Liver (tissue), 9 donors: ENCODE measurements around the gene SEPTIN7. TPM values are rescaled to one million over a fixed set of nuclear protein-coding genes. Genes with fewer than 3 reads are reported as not detected.

Source experiments
- DNase-seq: peaks from one replicate; pipeline ENCODE4 v3.0.0-alpha.2; 2017; ENCODE audit warnings: low spot score
- H3K27ac ChIP-seq, 2 donors: one replicate each; pipeline ENCODE4 v1.7.0; 2013; ENCODE audit warnings: inconsistent platforms in 2 of 2, low read length in 2 of 2, control low read depth in 1 of 2, low read depth in 1 of 2, mild to moderate bottlenecking in 1 of 2
- H3K27me3 ChIP-seq, 4 donors: one replicate each; pipeline versions ENCODE4 v1.6.1 to v1.7.0; 2013; ENCODE audit warnings: low read length in 3 of 4, inconsistent platforms in 1 of 4, mild to moderate bottlenecking in 1 of 4, moderate library complexity in 1 of 4; ENCODE audit not compliant: control insufficient read depth in 4 of 4, insufficient read depth in 4 of 4
- H3K36me3 ChIP-seq, 4 donors: one replicate each; pipeline versions ENCODE4 v1.6.1 to v1.7.0; 2013; ENCODE audit warnings: low read length in 3 of 4, mild to moderate bottlenecking in 3 of 4, low read depth in 1 of 4, moderate library complexity in 1 of 4; ENCODE audit not compliant: control insufficient read depth in 4 of 4, insufficient read depth in 3 of 4
- H3K4me1 ChIP-seq, 4 donors: one replicate each; pipeline versions ENCODE4 v1.6.1 to v1.7.0; 2013; ENCODE audit warnings: low read length in 3 of 4, mild to moderate bottlenecking in 3 of 4, moderate library complexity in 1 of 4; ENCODE audit not compliant: control insufficient read depth in 4 of 4, insufficient read depth in 4 of 4
- H3K4me3 ChIP-seq, 3 donors: one replicate each; pipeline versions ENCODE4 v1.6.1 to v1.7.0; 2013; ENCODE audit warnings: low read length in 3 of 3, control low read depth in 1 of 3, low read depth in 1 of 3, mild to moderate bottlenecking in 1 of 3
- H3K9ac ChIP-seq, 2 donors: one replicate each; pipeline ENCODE4 v1.7.0; 2013; ENCODE audit warnings: low read length in 2 of 2, mild to moderate bottlenecking in 2 of 2, moderate library complexity in 2 of 2, control low read depth in 1 of 2, low read depth in 1 of 2
- H3K9me3 ChIP-seq, 4 donors: one replicate each; pipeline versions ENCODE4 v1.6.1 to v1.7.0; 2013; ENCODE audit warnings: low read length in 3 of 4; ENCODE audit not compliant: control insufficient read depth in 4 of 4
- EGR1 ChIP-seq, 2 donors: IDR thresholded peaks; 2 replicates each; pipeline ENCODE4 v1.6.1; 2016 to 2018; ENCODE audit warnings: antibody characterized with exemption in 2 of 2, low read depth in 2 of 2
- FOXA1 ChIP-seq: IDR thresholded peaks from 2 replicates; pipeline ENCODE4 v1.6.1; 2016; ENCODE audit warnings: antibody characterized with exemption
- FOXA2 ChIP-seq: IDR thresholded peaks from 2 replicates; pipeline ENCODE4 v1.6.1; 2016; ENCODE audit warnings: antibody characterized with exemption
- GABPA ChIP-seq, 2 donors: IDR thresholded peaks in 1 of 2; conservative IDR thresholded peaks in 1 of 2; 2 replicates each; pipeline ENCODE4 v1.6.1; 2016; ENCODE audit warnings: antibody characterized with exemption in 2 of 2, mild to moderate bottlenecking in 1 of 2, moderate library complexity in 1 of 2
- HNF4A ChIP-seq, 2 donors: conservative IDR thresholded peaks; 2 replicates each; pipeline ENCODE4 v1.6.1; 2016; ENCODE audit warnings: antibody characterized with exemption in 2 of 2, mild to moderate bottlenecking in 2 of 2
- HNF4G ChIP-seq: IDR thresholded peaks from 2 replicates; pipeline ENCODE4 v1.6.1; 2016; ENCODE audit warnings: antibody characterized with exemption
- JUND ChIP-seq, 2 donors: IDR thresholded peaks; 2 replicates each; pipeline ENCODE4 v1.6.1; 2016; ENCODE audit warnings: antibody characterized with exemption in 2 of 2
- NR2F2 ChIP-seq: IDR thresholded peaks from 2 replicates; pipeline ENCODE4 v1.6.1; 2016; ENCODE audit warnings: antibody characterized with exemption
- RAD21 ChIP-seq, 2 donors: IDR thresholded peaks; 2 replicates each; pipeline ENCODE4 v1.6.1; 2016; ENCODE audit warnings: antibody characterized with exemption in 2 of 2, mild to moderate bottlenecking in 2 of 2
- RXRA ChIP-seq, 2 donors: IDR thresholded peaks; 2 replicates each; pipeline ENCODE4 v1.6.1; 2017 to 2018; ENCODE audit warnings: antibody characterized with exemption in 2 of 2, mild to moderate bottlenecking in 1 of 2
- SP1 ChIP-seq: IDR thresholded peaks from 2 replicates; pipeline ENCODE4 v1.6.1; 2018; ENCODE audit warnings: antibody characterized with exemption, mild to moderate bottlenecking
- TAF1 ChIP-seq: conservative IDR thresholded peaks from 2 replicates; pipeline ENCODE4 v1.6.1; 2016; ENCODE audit warnings: antibody characterized with exemption, mild to moderate bottlenecking
- YY1 ChIP-seq: IDR thresholded peaks from 2 replicates; pipeline ENCODE4 v1.6.1; 2016; ENCODE audit warnings: antibody characterized with exemption, mild to moderate bottlenecking
- WGBS: extraction: QIAGEN DNeasy Blood & Tissue Kit; methylation state at CpG from one replicate; pipeline ENCODE4 v1.1.7; 2013; 5-methylcytosine and 5-hydroxymethylcytosine counted together
- polyA plus RNA-seq, 2 donors: library from polyadenylated mRNA; stranded (reverse) in 1 of 2; unstranded in 1 of 2; fragments of 200-250 nt in 1 of 2; fragments of >200 nt in 1 of 2; fragmentation: Nextera tagmentation in 1 of 2; extraction: Ambion mirVana in 1 of 2; gene quantifications; one replicate each; pipeline versions ENCODE4 v1.2.1 to v1.2.3, GENCODE V29; 2013 to 2015
- total RNA-seq, 2 donors: library from RNA; depleted of rRNA; stranded (reverse); fragments of >200 nt; gene quantifications; one replicate each; pipeline ENCODE4 v1.2.3, GENCODE V29; 2014
- TF ChIP-seq, protein P1 (sequence below): IDR thresholded peaks from 2 replicates; pipeline ENCODE4 v1.6.1; 2016; ENCODE audit warnings: antibody characterized with exemption, mild to moderate bottlenecking
- TF ChIP-seq, protein P2 (sequence below): IDR thresholded peaks from 2 replicates; pipeline ENCODE4 v1.6.1; 2016; ENCODE audit warnings: antibody characterized with exemption
- TF ChIP-seq, protein P3 (sequence below): IDR thresholded peaks from 2 replicates; pipeline ENCODE4 v1.6.1; 2016; ENCODE audit warnings: antibody characterized with exemption
- TF ChIP-seq, protein P4 (sequence below): fragments of 150-350 bp; IDR thresholded peaks from 2 replicates; pipeline ENCODE4 v1.5.1; 2017; ENCODE audit warnings: improper control_type of control experiment, low read depth, low read length; ENCODE audit not compliant: missing input control
- TF ChIP-seq, protein P5 (sequence below): IDR thresholded peaks from 2 replicates; pipeline ENCODE4 v1.6.1; 2016; ENCODE audit warnings: antibody characterized with exemption
- donor health status: healthy.
- donor health status: healthy.
- donor health status: healthy.
- donor health status: healthy.
- donor health status: healthy.

Gene SEPTIN7
- total and polyA plus RNA-seq, 4 donors, result 48.3 to 86.1 (median 55.8) TPM

DNA sequence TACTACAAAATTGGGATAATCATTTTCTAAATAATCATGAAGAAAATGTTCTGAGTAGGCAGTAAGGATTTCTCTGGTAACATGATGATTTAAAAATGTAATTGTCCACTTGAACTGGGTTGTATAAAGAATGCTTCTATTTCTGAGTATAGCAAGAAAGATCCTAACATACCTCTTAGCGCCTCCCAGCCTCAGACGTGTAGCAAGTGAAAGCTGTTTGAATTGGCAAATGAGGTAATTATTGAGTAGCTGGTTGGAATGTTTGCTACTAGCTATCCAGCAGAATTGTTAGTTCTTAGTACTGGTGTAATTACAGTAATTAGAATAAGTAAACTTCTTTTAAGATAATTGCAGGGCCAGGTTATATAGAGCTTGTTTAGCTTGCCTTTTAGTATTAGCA is 47.9 kb downstream of the SEPTIN7 start:
- peaks cover 0 to 7% (median 3%) of the 10 kb centered on the region in 4 donors for H3K36me3 ChIP-seq
- H3K4me3 ChIP-seq, result no peak overlapping the region
- no peaks in the 10 kb centered on the region for H3K27me3 ChIP-seq
- WGBS, result 61% methylated on average over 2 of the region's 2 CpGs
- TF ChIP-seq EGR1 (IDR thresholded peaks at IDR 0.05; ENCODE audit: low read depth in 2 of 2) (no peak), HNF4A (conservative IDR thresholded peaks at IDR 0.05) (no peak), SP1 (no peak), YY1 (no peak), RXRA (IDR thresholded peaks at IDR 0.05) (no peak), HNF4G (no peak), GABPA (IDR thresholded peaks at IDR 0.05 in 1 of 2, conservative IDR thresholded peaks at IDR 0.05 in 1 of 2) (no peak), JUND (IDR thresholded peaks at IDR 0.05) (no peak), FOXA2 (no peak), TAF1 (no peak), FOXA1 (no peak), NR2F2 (no peak), RAD21 (IDR thresholded peaks at IDR 0.05) (no peak)
- TF ChIP-seq, protein P1, sequence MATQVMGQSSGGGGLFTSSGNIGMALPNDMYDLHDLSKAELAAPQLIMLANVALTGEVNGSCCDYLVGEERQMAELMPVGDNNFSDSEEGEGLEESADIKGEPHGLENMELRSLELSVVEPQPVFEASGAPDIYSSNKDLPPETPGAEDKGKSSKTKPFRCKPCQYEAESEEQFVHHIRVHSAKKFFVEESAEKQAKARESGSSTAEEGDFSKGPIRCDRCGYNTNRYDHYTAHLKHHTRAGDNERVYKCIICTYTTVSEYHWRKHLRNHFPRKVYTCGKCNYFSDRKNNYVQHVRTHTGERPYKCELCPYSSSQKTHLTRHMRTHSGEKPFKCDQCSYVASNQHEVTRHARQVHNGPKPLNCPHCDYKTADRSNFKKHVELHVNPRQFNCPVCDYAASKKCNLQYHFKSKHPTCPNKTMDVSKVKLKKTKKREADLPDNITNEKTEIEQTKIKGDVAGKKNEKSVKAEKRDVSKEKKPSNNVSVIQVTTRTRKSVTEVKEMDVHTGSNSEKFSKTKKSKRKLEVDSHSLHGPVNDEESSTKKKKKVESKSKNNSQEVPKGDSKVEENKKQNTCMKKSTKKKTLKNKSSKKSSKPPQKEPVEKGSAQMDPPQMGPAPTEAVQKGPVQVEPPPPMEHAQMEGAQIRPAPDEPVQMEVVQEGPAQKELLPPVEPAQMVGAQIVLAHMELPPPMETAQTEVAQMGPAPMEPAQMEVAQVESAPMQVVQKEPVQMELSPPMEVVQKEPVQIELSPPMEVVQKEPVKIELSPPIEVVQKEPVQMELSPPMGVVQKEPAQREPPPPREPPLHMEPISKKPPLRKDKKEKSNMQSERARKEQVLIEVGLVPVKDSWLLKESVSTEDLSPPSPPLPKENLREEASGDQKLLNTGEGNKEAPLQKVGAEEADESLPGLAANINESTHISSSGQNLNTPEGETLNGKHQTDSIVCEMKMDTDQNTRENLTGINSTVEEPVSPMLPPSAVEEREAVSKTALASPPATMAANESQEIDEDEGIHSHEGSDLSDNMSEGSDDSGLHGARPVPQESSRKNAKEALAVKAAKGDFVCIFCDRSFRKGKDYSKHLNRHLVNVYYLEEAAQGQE, result no peak
- TF ChIP-seq, protein P2, sequence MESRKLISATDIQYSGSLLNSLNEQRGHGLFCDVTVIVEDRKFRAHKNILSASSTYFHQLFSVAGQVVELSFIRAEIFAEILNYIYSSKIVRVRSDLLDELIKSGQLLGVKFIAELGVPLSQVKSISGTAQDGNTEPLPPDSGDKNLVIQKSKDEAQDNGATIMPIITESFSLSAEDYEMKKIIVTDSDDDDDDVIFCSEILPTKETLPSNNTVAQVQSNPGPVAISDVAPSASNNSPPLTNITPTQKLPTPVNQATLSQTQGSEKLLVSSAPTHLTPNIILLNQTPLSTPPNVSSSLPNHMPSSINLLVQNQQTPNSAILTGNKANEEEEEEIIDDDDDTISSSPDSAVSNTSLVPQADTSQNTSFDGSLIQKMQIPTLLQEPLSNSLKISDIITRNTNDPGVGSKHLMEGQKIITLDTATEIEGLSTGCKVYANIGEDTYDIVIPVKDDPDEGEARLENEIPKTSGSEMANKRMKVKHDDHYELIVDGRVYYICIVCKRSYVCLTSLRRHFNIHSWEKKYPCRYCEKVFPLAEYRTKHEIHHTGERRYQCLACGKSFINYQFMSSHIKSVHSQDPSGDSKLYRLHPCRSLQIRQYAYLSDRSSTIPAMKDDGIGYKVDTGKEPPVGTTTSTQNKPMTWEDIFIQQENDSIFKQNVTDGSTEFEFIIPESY, result no peak
- TF ChIP-seq, protein P3, sequence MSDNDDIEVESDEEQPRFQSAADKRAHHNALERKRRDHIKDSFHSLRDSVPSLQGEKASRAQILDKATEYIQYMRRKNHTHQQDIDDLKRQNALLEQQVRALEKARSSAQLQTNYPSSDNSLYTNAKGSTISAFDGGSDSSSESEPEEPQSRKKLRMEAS, result no peak
- TF ChIP-seq, protein P4, sequence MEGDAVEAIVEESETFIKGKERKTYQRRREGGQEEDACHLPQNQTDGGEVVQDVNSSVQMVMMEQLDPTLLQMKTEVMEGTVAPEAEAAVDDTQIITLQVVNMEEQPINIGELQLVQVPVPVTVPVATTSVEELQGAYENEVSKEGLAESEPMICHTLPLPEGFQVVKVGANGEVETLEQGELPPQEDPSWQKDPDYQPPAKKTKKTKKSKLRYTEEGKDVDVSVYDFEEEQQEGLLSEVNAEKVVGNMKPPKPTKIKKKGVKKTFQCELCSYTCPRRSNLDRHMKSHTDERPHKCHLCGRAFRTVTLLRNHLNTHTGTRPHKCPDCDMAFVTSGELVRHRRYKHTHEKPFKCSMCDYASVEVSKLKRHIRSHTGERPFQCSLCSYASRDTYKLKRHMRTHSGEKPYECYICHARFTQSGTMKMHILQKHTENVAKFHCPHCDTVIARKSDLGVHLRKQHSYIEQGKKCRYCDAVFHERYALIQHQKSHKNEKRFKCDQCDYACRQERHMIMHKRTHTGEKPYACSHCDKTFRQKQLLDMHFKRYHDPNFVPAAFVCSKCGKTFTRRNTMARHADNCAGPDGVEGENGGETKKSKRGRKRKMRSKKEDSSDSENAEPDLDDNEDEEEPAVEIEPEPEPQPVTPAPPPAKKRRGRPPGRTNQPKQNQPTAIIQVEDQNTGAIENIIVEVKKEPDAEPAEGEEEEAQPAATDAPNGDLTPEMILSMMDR, result no peak
- TF ChIP-seq, protein P5, sequence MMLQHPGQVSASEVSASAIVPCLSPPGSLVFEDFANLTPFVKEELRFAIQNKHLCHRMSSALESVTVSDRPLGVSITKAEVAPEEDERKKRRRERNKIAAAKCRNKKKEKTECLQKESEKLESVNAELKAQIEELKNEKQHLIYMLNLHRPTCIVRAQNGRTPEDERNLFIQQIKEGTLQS, result no peak
- no peak overlapping the region for H3K9ac ChIP-seq
- no peak overlapping the region for H3K27ac ChIP-seq
- no peak for DNase-seq
- H3K4me1 ChIP-seq, result peaks cover 0 to 1% (median 0%) of the 10 kb centered on the region in 4 donors
- no peaks in the 10 kb centered on the region for H3K9me3 ChIP-seq
